ENCODE measurements around the gene IDH2.
"Not testable (repeated sequence)": the region's sequence is repeated elsewhere in the genome, so short reads cannot be mapped to it uniquely, and the experiment has no call there.

IDH2 gene

GRCh38 chr15:90119367-90119766 lies 17.1 kb upstream of the IDH2 start:
- H3K4me3 ChIP-seq (IDR thresholded peaks at IDR 0.05; ENCODE audit: insufficient read depth, low read depth, low read length): no peak overlapping the region
- no peaks in the 10 kb centered on the region for H3K79me2 ChIP-seq (ENCODE audit: insufficient read depth, low read depth)
- H3K9ac ChIP-seq: no peak overlapping the region
- H3K27me3 ChIP-seq (ENCODE audit: insufficient read depth, low read depth): no peaks in the 10 kb centered on the region
- no peaks in the 10 kb centered on the region for H3K4me1 ChIP-seq (ENCODE audit: low read depth, poor library complexity, severe bottlenecking)
- TF ChIP-seq CTCF (conservative IDR thresholded peaks at IDR 0.05; ENCODE audit: low read depth, low read length): no peak
- no peak overlapping the region for H2AFZ ChIP-seq (ENCODE audit: low read depth)
- no peaks in the 10 kb centered on the region for H3K36me3 ChIP-seq (ENCODE audit: insufficient read depth)
- no peak overlapping the region for H3K4me2 ChIP-seq
- no peak overlapping the region for H3K27ac ChIP-seq
- H4K20me1 ChIP-seq (ENCODE audit: insufficient read depth): no peaks in the 10 kb centered on the region

GRCh38 chr15:90115783-90116182 lies 13.5 kb upstream of the IDH2 start:
- H3K36me3 ChIP-seq (ENCODE audit: insufficient read depth): no peaks in the 10 kb centered on the region
- H4K20me1 ChIP-seq (ENCODE audit: insufficient read depth): no peaks in the 10 kb centered on the region
- no peak overlapping the region for H3K4me3 ChIP-seq (IDR thresholded peaks at IDR 0.05; ENCODE audit: insufficient read depth, low read depth, low read length)
- H3K79me2 ChIP-seq (ENCODE audit: insufficient read depth, low read depth): no peaks in the 10 kb centered on the region
- no peak overlapping the region for H3K9ac ChIP-seq
- H3K27ac ChIP-seq: no peak overlapping the region
- no peaks in the 10 kb centered on the region for H3K4me1 ChIP-seq (ENCODE audit: low read depth, poor library complexity, severe bottlenecking)
- H3K4me2 ChIP-seq: no peak overlapping the region
- H3K27me3 ChIP-seq (ENCODE audit: insufficient read depth, low read depth): no peaks in the 10 kb centered on the region
- TF ChIP-seq CTCF (conservative IDR thresholded peaks at IDR 0.05; ENCODE audit: low read depth, low read length): no peak
- no peak overlapping the region for H2AFZ ChIP-seq (ENCODE audit: low read depth)

GRCh38 chr15:90114451-90114901 lies 12.2 kb upstream of the IDH2 start:
- no peak for TF ChIP-seq CTCF (conservative IDR thresholded peaks at IDR 0.05; ENCODE audit: low read depth, low read length)
- H3K27me3 ChIP-seq (ENCODE audit: insufficient read depth, low read depth): no peaks in the 10 kb centered on the region
- H3K4me1 ChIP-seq (ENCODE audit: low read depth, poor library complexity, severe bottlenecking): no peaks in the 10 kb centered on the region
- no peak overlapping the region for H3K27ac ChIP-seq
- H3K79me2 ChIP-seq (ENCODE audit: insufficient read depth, low read depth): no peaks in the 10 kb centered on the region
- H3K4me3 ChIP-seq (IDR thresholded peaks at IDR 0.05; ENCODE audit: insufficient read depth, low read depth, low read length): no peak overlapping the region
- no peak overlapping the region for H2AFZ ChIP-seq (ENCODE audit: low read depth)
- no peaks in the 10 kb centered on the region for H3K36me3 ChIP-seq (ENCODE audit: insufficient read depth)
- H3K9ac ChIP-seq: no peak overlapping the region
- no peaks in the 10 kb centered on the region for H4K20me1 ChIP-seq (ENCODE audit: insufficient read depth)
- no peak overlapping the region for H3K4me2 ChIP-seq

- no peaks in the 10 kb centered on the region for H3K79me2 ChIP-seq (ENCODE audit: insufficient read depth, low read depth)
- no peaks in the 10 kb centered on the region for H4K20me1 ChIP-seq (ENCODE audit: insufficient read depth)
- H3K4me3 ChIP-seq (IDR thresholded peaks at IDR 0.05; ENCODE audit: insufficient read depth, low read depth, low read length): no peak overlapping the region
- H3K4me1 ChIP-seq (ENCODE audit: low read depth, poor library complexity, severe bottlenecking): no peaks in the 10 kb centered on the region
- no peak overlapping the region for H2AFZ ChIP-seq (ENCODE audit: low read depth)
- no peak overlapping the region for H3K4me2 ChIP-seq
- H3K9ac ChIP-seq: no peak overlapping the region
- H3K36me3 ChIP-seq (ENCODE audit: insufficient read depth): no peaks in the 10 kb centered on the region
- H3K27ac ChIP-seq: no peak overlapping the region
- H3K27me3 ChIP-seq (ENCODE audit: insufficient read depth, low read depth): no peaks in the 10 kb centered on the region
- TF ChIP-seq CTCF (conservative IDR thresholded peaks at IDR 0.05; ENCODE audit: low read depth, low read length): no peak
Observed at GRCh38 chr15:90113166-90113565, 10.9 kb upstream of the IDH2 start.

GRCh38 chr15:90109163-90109751 lies 7.0 kb upstream of the IDH2 start:
- H3K9ac ChIP-seq; H3K27me3 ChIP-seq (ENCODE audit: insufficient read depth, low read depth); H2AFZ ChIP-seq (ENCODE audit: low read depth); H3K4me3 ChIP-seq (IDR thresholded peaks at IDR 0.05; ENCODE audit: insufficient read depth, low read depth, low read length); H3K4me1 ChIP-seq (ENCODE audit: low read depth, poor library complexity, severe bottlenecking); H3K36me3 ChIP-seq (ENCODE audit: insufficient read depth); H3K4me2 ChIP-seq; H3K27ac ChIP-seq; H4K20me1 ChIP-seq (ENCODE audit: insufficient read depth); H3K79me2 ChIP-seq (ENCODE audit: insufficient read depth, low read depth): not testable (repeated sequence)

- not testable (repeated sequence) for H3K4me1 ChIP-seq (ENCODE audit: low read depth, poor library complexity, severe bottlenecking); H3K79me2 ChIP-seq (ENCODE audit: insufficient read depth, low read depth); H3K27ac ChIP-seq; H3K4me2 ChIP-seq; H3K27me3 ChIP-seq (ENCODE audit: insufficient read depth, low read depth); H2AFZ ChIP-seq (ENCODE audit: low read depth); H4K20me1 ChIP-seq (ENCODE audit: insufficient read depth); H3K4me3 ChIP-seq (IDR thresholded peaks at IDR 0.05; ENCODE audit: insufficient read depth, low read depth, low read length); H3K36me3 ChIP-seq (ENCODE audit: insufficient read depth); H3K9ac ChIP-seq
Observed at GRCh38 chr15:90108038-90108437, 5.8 kb upstream of the IDH2 start.
